NB4 (cell line): Measurements from ENCODE around the gene C1orf174.
A peak's percentile ranks its signal among the peaks of the same experiment; 100 is the strongest.

Experiments
- DNase-seq: peaks from one replicate; pipeline ENCODE4 v3.0.0; 2010; ENCODE audit warnings: low read depth
- H3K4me3 ChIP-seq: one replicate; pipeline ENCODE4 v1.5.1; 2011; ENCODE audit warnings: mild to moderate bottlenecking, low read depth, low read length, moderate library complexity
- MAX ChIP-seq: IDR thresholded peaks from 2 replicates; pipeline ENCODE4 v1.6.1; 2011; ENCODE audit warnings: low read depth, low read length
- MYC ChIP-seq: IDR thresholded peaks from 2 replicates; pipeline ENCODE4 v1.6.1; 2011; ENCODE audit warnings: low read depth, low read length
- POLR2A ChIP-seq: IDR thresholded peaks from 2 replicates; pipeline ENCODE4 v1.6.1; 2011; ENCODE audit warnings: mild to moderate bottlenecking; ENCODE audit not compliant: insufficient read length; ENCODE audit errors: extremely low read depth
- TF ChIP-seq, protein P1 (sequence below): IDR thresholded peaks from one replicate; pipeline ENCODE4 v1.5.1; 2012; ENCODE audit warnings: low read depth, low read length

C1orf174 gene

DNA sequence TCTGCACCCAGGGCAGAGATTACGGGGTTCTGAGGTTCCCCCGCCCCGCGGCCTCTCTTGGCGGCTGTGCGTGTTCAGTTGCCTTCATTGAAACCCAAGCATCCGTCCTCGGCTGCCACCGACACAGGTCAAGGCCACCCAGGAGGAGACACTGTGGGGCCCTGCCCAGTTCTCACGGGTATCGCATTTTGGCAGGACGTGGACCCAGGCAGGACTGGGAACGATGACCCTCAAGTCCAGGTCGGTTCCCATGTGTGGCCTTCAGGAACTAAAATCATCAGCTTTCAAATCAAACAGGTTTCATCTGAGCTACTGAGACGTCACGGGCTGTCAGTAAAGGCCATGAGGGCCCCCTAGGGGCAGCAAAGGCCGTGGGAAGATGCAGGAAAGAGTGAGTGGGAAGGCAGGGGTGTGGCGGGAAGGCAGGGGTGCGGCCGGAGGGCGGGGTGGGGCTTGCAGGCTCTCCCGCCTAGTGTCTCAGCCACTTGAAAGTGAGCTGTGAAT, 7.0 kb upstream of the C1orf174 start:
- no peak overlapping the region for H3K4me3 ChIP-seq
- peak; percentile 30 for DNase-seq

DNA sequence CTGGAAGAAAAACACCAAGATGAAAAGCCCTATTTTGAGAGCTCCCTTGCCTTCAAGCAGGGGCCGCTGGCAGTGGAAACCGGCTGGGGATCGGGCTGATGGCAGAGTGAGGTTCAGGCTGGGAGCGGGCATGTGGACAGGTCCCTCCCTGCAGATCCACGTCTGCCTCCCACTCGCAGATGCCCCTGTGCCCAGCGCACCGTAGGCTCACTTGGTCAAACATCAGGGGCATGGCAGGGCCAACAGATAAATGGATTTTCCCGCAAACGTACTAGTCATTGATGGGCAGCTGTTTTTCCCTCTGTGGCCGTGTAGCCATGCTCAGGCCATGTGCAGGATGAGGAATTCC, 6.6 kb upstream of the C1orf174 start:
- TF ChIP-seq POLR2A: no peak
- TF ChIP-seq, protein P1, sequence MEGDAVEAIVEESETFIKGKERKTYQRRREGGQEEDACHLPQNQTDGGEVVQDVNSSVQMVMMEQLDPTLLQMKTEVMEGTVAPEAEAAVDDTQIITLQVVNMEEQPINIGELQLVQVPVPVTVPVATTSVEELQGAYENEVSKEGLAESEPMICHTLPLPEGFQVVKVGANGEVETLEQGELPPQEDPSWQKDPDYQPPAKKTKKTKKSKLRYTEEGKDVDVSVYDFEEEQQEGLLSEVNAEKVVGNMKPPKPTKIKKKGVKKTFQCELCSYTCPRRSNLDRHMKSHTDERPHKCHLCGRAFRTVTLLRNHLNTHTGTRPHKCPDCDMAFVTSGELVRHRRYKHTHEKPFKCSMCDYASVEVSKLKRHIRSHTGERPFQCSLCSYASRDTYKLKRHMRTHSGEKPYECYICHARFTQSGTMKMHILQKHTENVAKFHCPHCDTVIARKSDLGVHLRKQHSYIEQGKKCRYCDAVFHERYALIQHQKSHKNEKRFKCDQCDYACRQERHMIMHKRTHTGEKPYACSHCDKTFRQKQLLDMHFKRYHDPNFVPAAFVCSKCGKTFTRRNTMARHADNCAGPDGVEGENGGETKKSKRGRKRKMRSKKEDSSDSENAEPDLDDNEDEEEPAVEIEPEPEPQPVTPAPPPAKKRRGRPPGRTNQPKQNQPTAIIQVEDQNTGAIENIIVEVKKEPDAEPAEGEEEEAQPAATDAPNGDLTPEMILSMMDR: no peak
- TF ChIP-seq MAX: no peak
- TF ChIP-seq MYC: no peak
- DNase-seq: no peak
- H3K4me3 ChIP-seq: no peak overlapping the region

More for the DNA sequence above, 7.0 kb upstream of the C1orf174 start:
- no peak for TF ChIP-seq POLR2A
- TF ChIP-seq, protein P1: no peak
- no peak for TF ChIP-seq MAX
- no peak for TF ChIP-seq MYC

GRCh38 chr1:3905953-3906671, 6.0 kb upstream of the C1orf174 start:
- no peak overlapping the region for H3K4me3 ChIP-seq
- peak; percentile 25 for DNase-seq
- no peak for TF ChIP-seq POLR2A
- no peak for TF ChIP-seq MYC
- TF ChIP-seq MAX: no peak
- TF ChIP-seq, protein P1: no peak

- TF ChIP-seq MYC (no peak), MAX (no peak), POLR2A (no peak)
- TF ChIP-seq, protein P1: no peak
- H3K4me3 ChIP-seq: no peak overlapping the region
- no peak for DNase-seq
Measured at GRCh38 chr1:3905266-3905952, 5.3 kb upstream of the C1orf174 start.

GRCh38 chr1:3904843-3905185, 4.7 kb upstream of the C1orf174 start:
- TF ChIP-seq MYC: no peak
- TF ChIP-seq, protein P1: no peak
- no peak for TF ChIP-seq MAX
- no peak for TF ChIP-seq POLR2A
- no peak overlapping the region for H3K4me3 ChIP-seq
- DNase-seq: no peak
